HCT116 (cell line): ENCODE results near the gene GRAP. TPM values are rescaled to one million over a fixed set of nuclear protein-coding genes. Genes with fewer than 3 reads are reported as not detected.

Experiments
- ATAC-seq: fragments of 200-7000 bp; cut with Tn5 transposase; 2 replicates; pipeline ENCODE4 v1.9.1; 2020; ENCODE audit warnings: mild to moderate bottlenecking, moderate library complexity
- BruUV-seq: library from RNA; stranded (reverse); fragments of 400-500 nt; replicated peaks from 2 replicates; lab custom pipeline; 2021; lab: Mats Ljungman, UMichigan
- CTCF ChIA-PET: fragments of 300-600 bp; sonication (Branson Sonifier 250); formaldehyde crosslinking; loops from one replicate; lab custom pipeline; 2021; ENCODE audit warnings: antibody characterized with exemption; lab: Charles Lee
- POLR2A ChIA-PET: fragments of 300-600, 350-600 bp; sonication (Branson Sonifier 250); formaldehyde crosslinking; loops from one replicate; lab custom pipeline; 2021; ENCODE audit warnings: antibody characterized with exemption; lab: Charles Lee
- RAD21 ChIA-PET, 2 experiments: fragments of 300-600 bp; sonication (Branson Sonifier 250); formaldehyde crosslinking; loops; one replicate each; lab custom pipeline; 2023; ENCODE audit warnings: low total read pairs in 2 of 2; ENCODE audit not compliant: uncharacterized antibody in 2 of 2, unreplicated experiment in 2 of 2, low non-redundant PET in 1 of 2; lab: Charles Lee
- DNase-seq: peaks from one replicate; pipeline ENCODE4 v3.0.0-alpha.2; 2010; ENCODE audit warnings: low read depth, low spot score
- H2AFZ ChIP-seq: fragments of 200-600 bp; shearing (Covaris generic), sonication (generic); 2 replicates; pipeline ENCODE4 v1.6.1; 2017; ENCODE audit warnings: low read depth, mixed run types, mixed read lengths, antibody characterized with exemption, low read length; ENCODE audit not compliant: poor library complexity, severe bottlenecking
- H3K27ac ChIP-seq: 2 replicates; pipeline ENCODE4 v1.5.1; 2012; ENCODE audit warnings: low read depth, low read length
- H3K27me3 ChIP-seq: fragments of 200-600 bp; sonication (generic); 2 replicates; pipeline ENCODE4 v1.6.1; 2016; ENCODE audit warnings: mixed run types, low read length, mixed read lengths; ENCODE audit not compliant: insufficient read depth
- H3K36me3 ChIP-seq, 2 experiments: fragments of 200-500 bp in 1 of 2; fragments of 200-600 bp in 1 of 2; sonication (Bioruptor generic) in 1 of 2; sonication (generic) in 1 of 2; 2 replicates each; pipeline versions ENCODE4 v1.5.1 to v1.6.1; 2014 to 2016; ENCODE audit warnings: low read length in 2 of 2, inconsistent platforms in 1 of 2, mixed read lengths in 1 of 2, mixed run types in 1 of 2; ENCODE audit not compliant: insufficient read depth in 2 of 2, control insufficient read depth in 1 of 2
- H3K4me1 ChIP-seq, 2 experiments: fragments of 200-600 bp in 1 of 2; sonication (generic) in 1 of 2; 2 replicates each; pipeline versions ENCODE4 v1.5.1 to v1.6.1; 2012 to 2017; ENCODE audit warnings: low read length in 2 of 2, inconsistent platforms in 1 of 2, mild to moderate bottlenecking in 1 of 2, mixed read lengths in 1 of 2, mixed run types in 1 of 2, moderate library complexity in 1 of 2; ENCODE audit not compliant: insufficient read depth in 2 of 2, control insufficient read depth in 1 of 2
- H3K4me2 ChIP-seq: fragments of 200-600 bp; sonication (generic); 2 replicates; pipeline ENCODE4 v1.6.1; 2017; ENCODE audit warnings: mixed run types, low read length, mixed read lengths
- H3K4me3 ChIP-seq, 2 experiments: fragments of 200-600 bp in 1 of 2; sonication (generic) in 1 of 2; replicated peaks in 1 of 2; 2 replicates each; pipeline ENCODE4 v1.5.1; 2011 to 2016; ENCODE audit warnings: low read length in 2 of 2, control low read depth in 1 of 2, low read depth in 1 of 2, mild to moderate bottlenecking in 1 of 2, mixed read lengths in 1 of 2, mixed run types in 1 of 2
- H3K79me2 ChIP-seq: fragments of 200-600 bp; sonication (generic); 2 replicates; pipeline ENCODE4 v1.6.1; 2017; ENCODE audit warnings: mild to moderate bottlenecking, mixed run types, low read length, moderate library complexity, mixed read lengths; ENCODE audit not compliant: insufficient read depth
- H3K9ac ChIP-seq: fragments of 200-600 bp; sonication (generic); 2 replicates; pipeline ENCODE4 v1.6.1; 2016; ENCODE audit warnings: low read length, mixed read lengths
- H3K9me2 ChIP-seq: fragments of 200-600 bp; sonication (generic), shearing (Covaris generic); 2 replicates; pipeline ENCODE4 v1.6.1; 2017; ENCODE audit warnings: mixed run types, mild to moderate bottlenecking, moderate library complexity; ENCODE audit not compliant: insufficient read depth
- H3K9me3 ChIP-seq, 2 experiments: fragments of 200-500 bp in 1 of 2; fragments of 200-600 bp in 1 of 2; sonication (Bioruptor generic) in 1 of 2; sonication (generic) in 1 of 2; 2 replicates each; pipeline ENCODE4 v1.6.1; 2014 to 2017; ENCODE audit warnings: low read length in 2 of 2, mixed read lengths in 2 of 2, inconsistent platforms in 1 of 2, low read depth in 1 of 2, mild to moderate bottlenecking in 1 of 2, mixed run types in 1 of 2, moderate library complexity in 1 of 2; ENCODE audit not compliant: control insufficient read depth in 1 of 2, insufficient read depth in 1 of 2
- H4K20me1 ChIP-seq: fragments of 200-600 bp; sonication (generic), shearing (Covaris generic); 2 replicates; pipeline ENCODE4 v1.6.1; 2017; ENCODE audit warnings: mixed run types, mild to moderate bottlenecking, moderate library complexity; ENCODE audit not compliant: insufficient read depth
- CBX3 ChIP-seq: IDR thresholded peaks from 2 replicates; pipeline ENCODE4 v1.6.1; 2012; ENCODE audit warnings: low read depth
- CEBPB ChIP-seq: IDR thresholded peaks from 2 replicates; pipeline ENCODE4 v1.6.1; 2012; ENCODE audit warnings: low read depth
- EGR1 ChIP-seq: IDR thresholded peaks from 2 replicates; pipeline ENCODE4 v1.6.1; 2012; ENCODE audit warnings: low read depth
- ELF1 ChIP-seq: IDR thresholded peaks from 2 replicates; pipeline ENCODE4 v1.6.1; 2012; ENCODE audit warnings: low read depth, borderline replicate concordance
- EZH2 ChIP-seq: fragments of 200-600 bp; sonication (generic); IDR thresholded peaks from 2 replicates; pipeline ENCODE4 v1.6.1; 2017; ENCODE audit warnings: antibody characterized with exemption, mixed run types
- EZH2phosphoT487 ChIP-seq: fragments of 200-600 bp; IDR thresholded peaks from 2 replicates; pipeline ENCODE4 v1.6.1; 2018; ENCODE audit warnings: antibody characterized with exemption, borderline replicate concordance
- FOSL1 ChIP-seq: IDR thresholded peaks from 2 replicates; pipeline ENCODE4 v1.6.1; 2012; ENCODE audit warnings: low read depth
- JUND ChIP-seq: IDR thresholded peaks from 2 replicates; pipeline ENCODE4 v1.6.1; 2012
- POLR2AphosphoS5 ChIP-seq: IDR thresholded peaks from 2 replicates; pipeline ENCODE4 v1.6.1; 2011; ENCODE audit warnings: mild to moderate bottlenecking, low read depth, low read length, moderate library complexity
- SIN3A ChIP-seq: IDR thresholded peaks from 2 replicates; pipeline ENCODE4 v1.6.1; 2012; ENCODE audit warnings: low read depth
- SP1 ChIP-seq: IDR thresholded peaks from 2 replicates; pipeline ENCODE4 v1.6.1; 2012; ENCODE audit warnings: low read depth
- TCF7L2 ChIP-seq: IDR thresholded peaks from 2 replicates; pipeline ENCODE4 v1.7.0; 2011; ENCODE audit warnings: borderline replicate concordance, inconsistent platforms; ENCODE audit not compliant: insufficient read depth, insufficient read length; ENCODE audit errors: extremely low read depth
- YY1 ChIP-seq: IDR thresholded peaks from 2 replicates; pipeline ENCODE4 v1.6.1; 2011; ENCODE audit warnings: low read length, low read depth, moderate library complexity, mild to moderate bottlenecking; ENCODE audit not compliant: insufficient replicate concordance; ENCODE audit errors: extremely low read depth
- ZFX ChIP-seq: fragments of 450-650 bp; IDR thresholded peaks from 2 replicates; pipeline ENCODE4 v1.6.1; 2017
- ZNF274 ChIP-seq: fragments of 200-500 bp; sonication (Bioruptor generic); IDR thresholded peaks from 2 replicates; pipeline ENCODE4 v1.6.1; 2014; ENCODE audit warnings: mild to moderate bottlenecking, low read depth, low read length, inconsistent platforms
- intact Hi-C: fragments of 100-400 bp; cut with micrococcal nuclease; formaldehyde crosslinking; loops from 2 replicates; pipeline ENCODE4 v1.10.0; 2022
- total RNA-seq: library from RNA; stranded (reverse); gene quantifications from one replicate; pipeline ENCODE4 v1.2.1, GENCODE V29; 2021; ENCODE audit not compliant: unreplicated experiment
- TF ChIP-seq, protein P1 (sequence below), 3 experiments: fragments of 200-600 bp in 1 of 3; sonication (generic) in 1 of 3; IDR thresholded peaks in 2 of 3; conservative IDR thresholded peaks in 1 of 3; 2 replicates each; pipeline ENCODE4 v1.5.1; 2012 to 2017; ENCODE audit warnings: low read depth in 2 of 3, low read length in 2 of 3, antibody characterized with exemption in 1 of 3, borderline replicate concordance in 1 of 3, control low read depth in 1 of 3, mild to moderate bottlenecking in 1 of 3, mixed read lengths in 1 of 3, mixed run types in 1 of 3, moderate library complexity in 1 of 3; ENCODE audit not compliant: insufficient read depth in 1 of 3
- TF ChIP-seq, protein P2 (sequence below): IDR thresholded peaks from 2 replicates; pipeline ENCODE4 v1.6.1; 2011; ENCODE audit warnings: mild to moderate bottlenecking, low read length, moderate library complexity; ENCODE audit not compliant: insufficient replicate concordance; ENCODE audit errors: extremely low read depth
- TF ChIP-seq, protein P3 (sequence below): IDR thresholded peaks from 2 replicates; pipeline ENCODE4 v1.6.1; 2012; ENCODE audit warnings: low read depth
- TF ChIP-seq, protein P4 (sequence below): IDR thresholded peaks from 2 replicates; pipeline ENCODE4 v1.6.1; 2012

The GRAP gene
- total RNA-seq, 1 experiment from 2014 or later = 0.27 TPM

DNA sequence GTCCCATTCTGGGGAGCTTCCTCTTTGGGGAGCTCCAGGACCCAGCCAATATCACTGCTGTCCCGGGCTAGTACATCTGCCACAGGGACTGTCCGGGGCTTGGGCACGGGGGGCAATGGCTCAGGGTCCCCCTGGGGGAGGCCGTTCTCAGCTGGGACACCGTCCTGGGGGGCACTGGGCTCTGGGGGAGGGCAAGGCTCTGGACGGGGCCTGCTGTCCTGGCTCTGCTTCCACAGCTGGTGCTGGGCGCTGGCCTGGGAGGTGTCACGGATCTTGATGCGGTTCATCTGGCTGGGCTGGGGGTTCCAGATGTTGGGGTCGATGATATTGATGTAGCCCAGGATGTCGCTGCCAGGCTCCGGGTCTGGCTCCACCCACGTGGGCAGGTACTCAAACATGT is 68.7 kb downstream of the GRAP start:
- Histone ChIP-seq H3K9me2 (no peaks in the 10 kb centered on the region), H2AFZ (no peak overlapping the region), H3K79me2 (peaks cover 27% of the 10 kb centered on the region), H3K4me3 (no peak overlapping the region), H3K36me3 (peaks cover 18 to 28% of the 10 kb centered on the region in 2 experiments; a peak in 3 of 4 replicates), H3K27me3 (no peaks in the 10 kb centered on the region), H3K9me3 (no peaks in the 10 kb centered on the region), H3K9ac (no peak overlapping the region), H3K4me2 (no peak overlapping the region), H3K27ac (no peak overlapping the region), H3K4me1 (peaks cover 15 to 23% of the 10 kb centered on the region in 2 experiments), H4K20me1 (no peaks in the 10 kb centered on the region)
- POLR2A ChIA-PET = no interaction called here
- RAD21 ChIA-PET = no interaction called here
- TF ChIP-seq SP1 (no peak), FOSL1 (no peak), EZH2 (no peak), EGR1 (no peak), TCF7L2 (no peak), EZH2phosphoT487 (no peak), CBX3 (no peak), POLR2AphosphoS5 (no peak), SIN3A (no peak), ELF1 (no peak), CEBPB (no peak), YY1 (no peak), JUND (no peak), ZFX (no peak), ZNF274 (no peak)
- TF ChIP-seq, protein P1, sequence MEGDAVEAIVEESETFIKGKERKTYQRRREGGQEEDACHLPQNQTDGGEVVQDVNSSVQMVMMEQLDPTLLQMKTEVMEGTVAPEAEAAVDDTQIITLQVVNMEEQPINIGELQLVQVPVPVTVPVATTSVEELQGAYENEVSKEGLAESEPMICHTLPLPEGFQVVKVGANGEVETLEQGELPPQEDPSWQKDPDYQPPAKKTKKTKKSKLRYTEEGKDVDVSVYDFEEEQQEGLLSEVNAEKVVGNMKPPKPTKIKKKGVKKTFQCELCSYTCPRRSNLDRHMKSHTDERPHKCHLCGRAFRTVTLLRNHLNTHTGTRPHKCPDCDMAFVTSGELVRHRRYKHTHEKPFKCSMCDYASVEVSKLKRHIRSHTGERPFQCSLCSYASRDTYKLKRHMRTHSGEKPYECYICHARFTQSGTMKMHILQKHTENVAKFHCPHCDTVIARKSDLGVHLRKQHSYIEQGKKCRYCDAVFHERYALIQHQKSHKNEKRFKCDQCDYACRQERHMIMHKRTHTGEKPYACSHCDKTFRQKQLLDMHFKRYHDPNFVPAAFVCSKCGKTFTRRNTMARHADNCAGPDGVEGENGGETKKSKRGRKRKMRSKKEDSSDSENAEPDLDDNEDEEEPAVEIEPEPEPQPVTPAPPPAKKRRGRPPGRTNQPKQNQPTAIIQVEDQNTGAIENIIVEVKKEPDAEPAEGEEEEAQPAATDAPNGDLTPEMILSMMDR (IDR thresholded peaks at IDR 0.05 in 2 of 3, conservative IDR thresholded peaks at IDR 0.05 in 1 of 3; ENCODE audit: borderline replicate concordance in 1 of 3, insufficient read depth in 1 of 3, low read depth in 2 of 3, low read length in 2 of 3) = no peak
- TF ChIP-seq, protein P2, sequence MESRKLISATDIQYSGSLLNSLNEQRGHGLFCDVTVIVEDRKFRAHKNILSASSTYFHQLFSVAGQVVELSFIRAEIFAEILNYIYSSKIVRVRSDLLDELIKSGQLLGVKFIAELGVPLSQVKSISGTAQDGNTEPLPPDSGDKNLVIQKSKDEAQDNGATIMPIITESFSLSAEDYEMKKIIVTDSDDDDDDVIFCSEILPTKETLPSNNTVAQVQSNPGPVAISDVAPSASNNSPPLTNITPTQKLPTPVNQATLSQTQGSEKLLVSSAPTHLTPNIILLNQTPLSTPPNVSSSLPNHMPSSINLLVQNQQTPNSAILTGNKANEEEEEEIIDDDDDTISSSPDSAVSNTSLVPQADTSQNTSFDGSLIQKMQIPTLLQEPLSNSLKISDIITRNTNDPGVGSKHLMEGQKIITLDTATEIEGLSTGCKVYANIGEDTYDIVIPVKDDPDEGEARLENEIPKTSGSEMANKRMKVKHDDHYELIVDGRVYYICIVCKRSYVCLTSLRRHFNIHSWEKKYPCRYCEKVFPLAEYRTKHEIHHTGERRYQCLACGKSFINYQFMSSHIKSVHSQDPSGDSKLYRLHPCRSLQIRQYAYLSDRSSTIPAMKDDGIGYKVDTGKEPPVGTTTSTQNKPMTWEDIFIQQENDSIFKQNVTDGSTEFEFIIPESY = no peak
- TF ChIP-seq, protein P3, sequence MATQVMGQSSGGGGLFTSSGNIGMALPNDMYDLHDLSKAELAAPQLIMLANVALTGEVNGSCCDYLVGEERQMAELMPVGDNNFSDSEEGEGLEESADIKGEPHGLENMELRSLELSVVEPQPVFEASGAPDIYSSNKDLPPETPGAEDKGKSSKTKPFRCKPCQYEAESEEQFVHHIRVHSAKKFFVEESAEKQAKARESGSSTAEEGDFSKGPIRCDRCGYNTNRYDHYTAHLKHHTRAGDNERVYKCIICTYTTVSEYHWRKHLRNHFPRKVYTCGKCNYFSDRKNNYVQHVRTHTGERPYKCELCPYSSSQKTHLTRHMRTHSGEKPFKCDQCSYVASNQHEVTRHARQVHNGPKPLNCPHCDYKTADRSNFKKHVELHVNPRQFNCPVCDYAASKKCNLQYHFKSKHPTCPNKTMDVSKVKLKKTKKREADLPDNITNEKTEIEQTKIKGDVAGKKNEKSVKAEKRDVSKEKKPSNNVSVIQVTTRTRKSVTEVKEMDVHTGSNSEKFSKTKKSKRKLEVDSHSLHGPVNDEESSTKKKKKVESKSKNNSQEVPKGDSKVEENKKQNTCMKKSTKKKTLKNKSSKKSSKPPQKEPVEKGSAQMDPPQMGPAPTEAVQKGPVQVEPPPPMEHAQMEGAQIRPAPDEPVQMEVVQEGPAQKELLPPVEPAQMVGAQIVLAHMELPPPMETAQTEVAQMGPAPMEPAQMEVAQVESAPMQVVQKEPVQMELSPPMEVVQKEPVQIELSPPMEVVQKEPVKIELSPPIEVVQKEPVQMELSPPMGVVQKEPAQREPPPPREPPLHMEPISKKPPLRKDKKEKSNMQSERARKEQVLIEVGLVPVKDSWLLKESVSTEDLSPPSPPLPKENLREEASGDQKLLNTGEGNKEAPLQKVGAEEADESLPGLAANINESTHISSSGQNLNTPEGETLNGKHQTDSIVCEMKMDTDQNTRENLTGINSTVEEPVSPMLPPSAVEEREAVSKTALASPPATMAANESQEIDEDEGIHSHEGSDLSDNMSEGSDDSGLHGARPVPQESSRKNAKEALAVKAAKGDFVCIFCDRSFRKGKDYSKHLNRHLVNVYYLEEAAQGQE = no peak
- TF ChIP-seq, protein P4, sequence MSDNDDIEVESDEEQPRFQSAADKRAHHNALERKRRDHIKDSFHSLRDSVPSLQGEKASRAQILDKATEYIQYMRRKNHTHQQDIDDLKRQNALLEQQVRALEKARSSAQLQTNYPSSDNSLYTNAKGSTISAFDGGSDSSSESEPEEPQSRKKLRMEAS = no peak
- intact Hi-C loops = no loop called here
- ATAC-seq (no peak), DNase-seq (no peak)
- no TSS peak for BruUV-seq
- CTCF ChIA-PET = no interaction called here
